SH-SY5Y (cell line): Measurements from ENCODE around the gene CACTIN.

ENCODE experiments used
- GATA2 ChIP-seq: IDR thresholded peaks from 2 replicates; pipeline ENCODE4 v1.6.1; 2011; ENCODE audit warnings: mild to moderate bottlenecking, low read depth, low read length
- GATA3 ChIP-seq: IDR thresholded peaks from 2 replicates; pipeline ENCODE4 v1.6.1; 2011; ENCODE audit warnings: low read depth, mild to moderate bottlenecking, low read length, moderate library complexity

DNA sequence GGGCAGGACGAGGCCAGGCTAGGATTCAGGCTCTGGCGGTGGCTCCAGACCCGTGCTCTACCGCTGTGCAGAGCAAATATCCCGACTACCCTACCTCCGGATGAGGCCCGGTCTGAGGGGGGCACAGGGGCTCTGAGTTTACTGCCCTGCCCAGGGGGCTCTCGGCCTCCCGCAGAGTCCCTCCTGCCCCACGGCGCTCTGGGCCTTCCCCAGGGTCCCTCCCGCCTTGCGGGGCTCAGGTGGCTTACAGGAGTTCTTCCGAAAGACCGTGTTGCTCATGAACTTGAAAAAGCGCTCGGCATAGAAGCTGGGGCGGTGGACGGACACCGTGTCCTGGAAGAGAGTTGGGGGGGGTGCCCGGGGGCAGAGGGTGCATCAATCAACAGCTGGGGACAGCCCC, 19.1 kb upstream of the CACTIN start:
- no peak for TF ChIP-seq GATA3
- TF ChIP-seq GATA2: no peak
